HepG2 (cell line): ENCODE data around the gene PATZ1. TPM values are rescaled to one million over a fixed set of nuclear protein-coding genes. Genes with fewer than 3 reads are reported as not detected.

Experiments
- ATAC-seq: fragments of 200-7000 bp; cut with Tn5 transposase; 3 replicates; pipeline ENCODE4 v1.9.1; 2020; ENCODE audit warnings: mild to moderate bottlenecking, moderate library complexity
- BruUV-seq: library from RNA; stranded (reverse); fragments of 400-500 nt; replicated peaks from 2 replicates; lab custom pipeline; 2021; lab: Mats Ljungman, UMichigan
- CTCF ChIA-PET: fragments of 300-600 bp; formaldehyde crosslinking; extraction: SDS; loops from one replicate; lab custom pipeline; 2021; ENCODE audit warnings: low total read pairs, inconsistent platforms, low intra/inter-chr PET ratio; lab: Yijun Ruan, JAX
- POLR2A ChIA-PET: fragments of 350-600 bp; sonication (Branson Sonifier 250); formaldehyde crosslinking; loops from one replicate; lab custom pipeline; 2020; ENCODE audit warnings: antibody characterized with exemption, inconsistent platforms; lab: Yijun Ruan, JAX
- DNase-seq: peaks from one replicate; pipeline ENCODE4 v3.0.0-alpha.2; 2015; ENCODE audit warnings: low spot score
- FAIRE-seq: peaks from 3 replicates; lab custom pipeline; 2011; peaks lifted over from hg19 to GRCh38; lab: Jason Lieb, UNC
- H2AFZ ChIP-seq: one replicate; pipeline ENCODE4 v1.6.1; 2011; ENCODE audit warnings: low read length, inconsistent platforms
- H3K27ac ChIP-seq: fragments of 300-600 bp; 3 replicates; pipeline ENCODE4 v1.8.0; 2011; ENCODE audit warnings: mixed run types, mild to moderate bottlenecking, mixed read lengths, low read length, inconsistent platforms; ENCODE audit not compliant: insufficient read depth; ENCODE audit errors: extremely low read length
- H3K27me3 ChIP-seq, 2 experiments: fragments of 200-600 bp in 1 of 2; 2 replicates in 1 of 2; 3 replicates in 1 of 2; pipeline versions ENCODE4 v1.6.0 to v1.8.0; 2011; ENCODE audit warnings: low read length in 2 of 2, mild to moderate bottlenecking in 2 of 2, moderate library complexity in 2 of 2, inconsistent platforms in 1 of 2; ENCODE audit not compliant: insufficient read depth in 2 of 2, control insufficient read depth in 1 of 2
- H3K36me3 ChIP-seq, 2 experiments: fragments of 200-600 bp in 1 of 2; replicated peaks in 1 of 2; 2 replicates in 1 of 2; 3 replicates in 1 of 2; pipeline versions ENCODE4 v1.5.1 to v1.8.0; 2011; ENCODE audit warnings: low read length in 2 of 2, inconsistent platforms in 1 of 2; ENCODE audit not compliant: insufficient read depth in 2 of 2, control insufficient read depth in 1 of 2
- H3K4me1 ChIP-seq: 2 replicates; pipeline ENCODE4 v1.5.1; 2012; ENCODE audit warnings: low read length, inconsistent platforms; ENCODE audit not compliant: insufficient read depth
- H3K4me2 ChIP-seq: 2 replicates; pipeline ENCODE4 v1.6.0; 2011; ENCODE audit warnings: low read depth, low read length, inconsistent platforms
- H3K4me3 ChIP-seq, 3 experiments: fragments of 200-600 bp in 1 of 3; sonication (generic), shearing (Covaris generic) in 1 of 3; replicated peaks in 1 of 3; 2 replicates each; pipeline ENCODE4 v1.5.1; 2011 to 2016; ENCODE audit warnings: low read length in 3 of 3, inconsistent platforms in 2 of 3, low read depth in 2 of 3, mild to moderate bottlenecking in 2 of 3, control low read depth in 1 of 3, mixed read lengths in 1 of 3; ENCODE audit not compliant: insufficient read depth in 1 of 3
- H3K79me2 ChIP-seq: one replicate; pipeline ENCODE4 v1.6.1; 2011; ENCODE audit warnings: low read length, inconsistent platforms; ENCODE audit not compliant: insufficient read depth
- H3K9ac ChIP-seq: 2 replicates; pipeline ENCODE4 v1.6.0; 2011; ENCODE audit warnings: mild to moderate bottlenecking, low read depth, low read length, inconsistent platforms; ENCODE audit not compliant: insufficient read depth
- H3K9me3 ChIP-seq: 2 replicates; pipeline ENCODE4 v1.5.1; 2012; ENCODE audit warnings: mild to moderate bottlenecking, low read length
- H4K20me1 ChIP-seq: 2 replicates; pipeline ENCODE4 v1.6.0; 2011; ENCODE audit warnings: inconsistent platforms, mild to moderate bottlenecking, low read length, moderate library complexity; ENCODE audit not compliant: insufficient read depth
- CREM ChIP-seq, 2 experiments: sonication (generic) in 1 of 2; formaldehyde crosslinking in 1 of 2; IDR thresholded peaks; 2 replicates each; pipeline versions ENCODE4 v1.4.0 to v1.6.1; 2016 to 2020; ENCODE audit warnings: antibody characterized with exemption in 1 of 2, mild to moderate bottlenecking in 1 of 2, missing genetic modification reagents in 1 of 2
- ERF ChIP-seq: IDR thresholded peaks from 2 replicates; pipeline ENCODE4 v1.6.1; 2018; ENCODE audit warnings: missing biosample characterization, missing genetic modification reagents
- FOXA3 ChIP-seq: IDR thresholded peaks from 2 replicates; pipeline ENCODE4 v1.6.1; 2016; ENCODE audit warnings: missing genetic modification reagents, missing compliant biosample characterization
- HNF4A ChIP-seq: sonication (generic); formaldehyde crosslinking; IDR thresholded peaks from 2 replicates; pipeline ENCODE4 v1.4.0; 2020; ENCODE audit warnings: missing genetic modification reagents
- KLF12 ChIP-seq: sonication (generic); formaldehyde crosslinking; IDR thresholded peaks from 2 replicates; pipeline ENCODE4 v1.4.0; 2020; ENCODE audit warnings: missing genetic modification reagents, borderline replicate concordance
- PHF21A ChIP-seq: sonication (generic); formaldehyde crosslinking; IDR thresholded peaks from 2 replicates; pipeline ENCODE4 v1.5.0; 2020; ENCODE audit warnings: mild to moderate bottlenecking, missing genetic modification reagents
- POLR2A ChIP-seq, 2 experiments: IDR thresholded peaks; 2 replicates each; pipeline ENCODE4 v1.6.1; 2011; ENCODE audit warnings: low read depth in 2 of 2, low read length in 2 of 2, mild to moderate bottlenecking in 1 of 2, moderate library complexity in 1 of 2; ENCODE audit not compliant: insufficient read depth in 1 of 2
- RARA ChIP-seq: IDR thresholded peaks from 2 replicates; pipeline ENCODE4 v1.6.1; 2016; ENCODE audit warnings: missing genetic modification reagents, missing compliant biosample characterization
- SAP130 ChIP-seq: IDR thresholded peaks from 2 replicates; pipeline ENCODE4 v1.6.1; 2016; ENCODE audit warnings: low read depth
- SNAPC2 ChIP-seq: sonication (generic); formaldehyde crosslinking; IDR thresholded peaks from 2 replicates; pipeline ENCODE4 v1.8.1; 2022; ENCODE audit warnings: mild to moderate bottlenecking, missing genetic modification reagents
- SP5 ChIP-seq: IDR thresholded peaks from 2 replicates; pipeline ENCODE4 v1.6.1; 2016; ENCODE audit warnings: low read depth, borderline replicate concordance
- ZFP36L1 ChIP-seq: sonication (generic); formaldehyde crosslinking; IDR thresholded peaks from 2 replicates; pipeline ENCODE4 v1.8.0; 2022; ENCODE audit warnings: mild to moderate bottlenecking, missing genetic modification reagents, moderate library complexity
- ZNF501 ChIP-seq: sonication (generic); formaldehyde crosslinking; IDR thresholded peaks from 2 replicates; pipeline ENCODE4 v1.5.1; 2020; ENCODE audit warnings: mild to moderate bottlenecking, moderate library complexity, missing genetic modification reagents
- ZNF781 ChIP-seq: sonication (generic); formaldehyde crosslinking; IDR thresholded peaks from 2 replicates; pipeline ENCODE4 v1.5.1; 2020; ENCODE audit warnings: borderline replicate concordance, mild to moderate bottlenecking, missing genetic modification reagents; ENCODE audit errors: not compliant biosample characterization
- ZNF878 ChIP-seq: sonication (generic); formaldehyde crosslinking; IDR thresholded peaks from 2 replicates; pipeline ENCODE4 v1.8.1; 2023; ENCODE audit warnings: mild to moderate bottlenecking, missing genetic modification reagents, moderate library complexity
- ZSCAN31 ChIP-seq: sonication (generic); formaldehyde crosslinking; IDR thresholded peaks from 2 replicates; pipeline ENCODE4 v1.5.0; 2020; ENCODE audit warnings: low read depth, mild to moderate bottlenecking, missing genetic modification reagents
- WGBS: methylation state at CpG from one replicate; pipeline ENCODE4 v1.1.6; 2017; ENCODE audit warnings: low lambda C conversion rate; 5-methylcytosine and 5-hydroxymethylcytosine counted together
- in situ Hi-C: cut with HindIII; loops from 2 replicates; pipeline ENCODE4 v1.10.0; 2017; ENCODE audit warnings: low pct_unique_long_range_greater_than_20kb; ENCODE audit not compliant: extremely low pct_ligation_motif_present
- intact Hi-C: fragments of 100-400 bp; cut with micrococcal nuclease; formaldehyde crosslinking; loops from one replicate; pipeline ENCODE4 v1.10.0; 2022; ENCODE audit not compliant: unreplicated experiment
- polyA plus RNA-seq, 8 experiments: library from polyadenylated mRNA; depleted of rRNA in 3 of 8; stranded (reverse) in 7 of 8; unstranded in 1 of 8; fragments of >200 nt; fragmentation: Illumina TruSeq in 4 of 8; extraction: Trizol in 4 of 8; gene quantifications; 2 replicates each; pipeline versions ENCODE4 v1.2.1 to v1.2.3, GENCODE V29; 2011 to 2016; ENCODE audit warnings: low read depth in 4 of 8, missing spikeins in 1 of 8, mixed read lengths in 1 of 8; ENCODE audit not compliant: insufficient read depth in 1 of 8
- total RNA-seq, 5 experiments: library from RNA; depleted of rRNA; stranded (reverse); fragments of >200 nt; fragmentation: Illumina TruSeq; extraction: Trizol; gene quantifications; 2 replicates each; pipeline ENCODE4 v1.2.3, GENCODE V29; 2016; ENCODE audit warnings: low read depth in 1 of 5
- TF ChIP-seq, protein P1 (sequence below): sonication (generic); formaldehyde crosslinking; IDR thresholded peaks from 2 replicates; pipeline ENCODE4 v1.4.0; 2020; ENCODE audit warnings: missing genetic modification reagents
- TF ChIP-seq, protein P2 (sequence below): sonication (generic); formaldehyde crosslinking; IDR thresholded peaks from 2 replicates; pipeline ENCODE4 v1.4.0; 2020; ENCODE audit warnings: missing genetic modification reagents, borderline replicate concordance
- TF ChIP-seq, protein P3 (sequence below): IDR thresholded peaks from 2 replicates; pipeline ENCODE4 v1.6.1; 2016; ENCODE audit warnings: missing genetic modification reagents, missing compliant biosample characterization

The PATZ1 gene
- total and polyA plus RNA-seq, 2 of the 13 experiments (the other 11 are each of a cell fraction or from before 2014, with no cell fraction given): 24.9 to 30.5 TPM

DNA sequence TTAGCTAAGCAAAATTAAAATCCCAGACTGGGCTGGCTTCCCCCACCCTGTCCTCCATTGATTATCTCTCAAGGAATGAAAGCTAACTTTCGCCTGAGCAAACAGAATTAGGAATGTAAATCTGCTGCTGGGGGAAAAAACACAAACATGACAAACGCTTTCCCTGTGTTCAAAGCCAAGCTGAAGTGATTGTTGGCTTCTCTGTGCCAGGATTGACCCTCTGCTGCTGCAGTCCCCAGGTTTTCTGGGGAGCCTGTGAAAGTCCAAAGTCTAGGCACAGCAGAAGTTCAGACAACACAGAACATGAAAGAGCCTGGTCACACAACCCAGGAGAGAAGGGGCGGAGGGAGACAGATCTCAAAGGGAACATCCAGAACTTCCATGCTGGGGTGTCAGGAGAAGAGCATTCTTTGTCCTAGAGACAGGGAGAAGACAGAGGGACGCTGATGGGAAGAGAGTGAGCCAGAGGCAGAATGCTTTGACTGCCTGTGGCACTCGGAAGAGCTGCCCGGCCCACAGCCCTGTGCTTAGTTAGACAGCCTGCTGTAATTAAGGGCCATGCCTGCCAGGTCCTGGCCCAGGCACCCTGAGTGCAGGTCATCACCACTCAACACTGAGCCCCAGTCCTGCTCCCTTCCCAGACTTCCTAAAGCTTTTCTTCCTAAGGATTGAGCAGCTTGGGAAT is 6.9 kb downstream of the PATZ1 start:
- peak; percentile 82 for FAIRE-seq
- Histone ChIP-seq H3K27me3 (no peaks in the 10 kb centered on the region), H2AFZ (no peak overlapping the region), H3K36me3 (peaks cover 25 to 64% of the 10 kb centered on the region in 2 experiments), H3K4me2 (peak overlapping the region; percentile 97), H3K4me1 (peaks cover 78% of the 10 kb centered on the region), H3K9me3 (no peaks in the 10 kb centered on the region), H3K9ac (peak overlapping the region; percentile 64), H3K79me2 (peaks cover 82% of the 10 kb centered on the region), H3K27ac (peak overlapping the region; percentile 75), H4K20me1 (peaks cover 85% of the 10 kb centered on the region), H3K4me3 (peak overlapping the region; percentile 9 to 85 (median 18); a peak in 5 of 6 replicates)
- in situ Hi-C loops (no loop called here), intact Hi-C loops (no loop called here)
- POLR2A ChIA-PET: interaction anchor here (0.8 to 2.6 kb wide), 7 partner anchors 8 to 60 kb away, joined by 3 to 17 read pairs (median 5); partner anchors contain the start of genes DRG1 and PATZ1
- 6% methylated on average over 6 of the region's 6 CpGs for WGBS
- CTCF ChIA-PET: no interaction called here
- peak; percentile 74 for ATAC-seq
- TSS peak; percentile 50 for BruUV-seq
- DNase-seq: peak; percentile 89
- TF ChIP-seq ZFP36L1 (CRISPR knock-in tag) (peak; percentile 64; the same call in 1 of the 2 replicates), SP5 (CRISPR knock-in tag) (peak; percentile 60; the same call in 1 of the 2 replicates), CREM (IDR thresholded peaks at IDR 0.05) (peak; percentile 63; the same call in 1 of the 2 replicates), CREM (CRISPR knock-in tag; IDR thresholded peaks at IDR 0.05) (no peak), ZNF501 (CRISPR knock-in tag) (0 out of 2 replicates have a peak, but pooled peaks have one; percentile 23), SNAPC2 (CRISPR knock-in tag) (peak; percentile 38; the same call in 1 of the 2 replicates), ZNF781 (CRISPR knock-in tag) (no peak), KLF12 (peak; percentile 69; the same call in 1 of the 2 replicates), PHF21A (CRISPR knock-in tag) (peak; percentile 69), RARA (CRISPR knock-in tag) (peak; percentile 83), FOXA3 (CRISPR knock-in tag) (peak; percentile 68), HNF4A (peak; percentile 93), SAP130 (CRISPR knock-in tag) (peak; percentile 75), POLR2A (IDR thresholded peaks at IDR 0.05; ENCODE audit: insufficient read depth in 1 of 2, low read depth in 2 of 2, low read length in 2 of 2) (peak; percentile 37 to 47; a peak in 3 of 4 replicates), ZNF878 (peak; percentile 67; the same call in 1 of the 2 replicates), ZSCAN31 (CRISPR knock-in tag) (0 out of 2 replicates have a peak, but pooled peaks have one; percentile 38), ERF (CRISPR knock-in tag) (peak; percentile 31; the same call in 1 of the 2 replicates)
- TF ChIP-seq, protein P1, sequence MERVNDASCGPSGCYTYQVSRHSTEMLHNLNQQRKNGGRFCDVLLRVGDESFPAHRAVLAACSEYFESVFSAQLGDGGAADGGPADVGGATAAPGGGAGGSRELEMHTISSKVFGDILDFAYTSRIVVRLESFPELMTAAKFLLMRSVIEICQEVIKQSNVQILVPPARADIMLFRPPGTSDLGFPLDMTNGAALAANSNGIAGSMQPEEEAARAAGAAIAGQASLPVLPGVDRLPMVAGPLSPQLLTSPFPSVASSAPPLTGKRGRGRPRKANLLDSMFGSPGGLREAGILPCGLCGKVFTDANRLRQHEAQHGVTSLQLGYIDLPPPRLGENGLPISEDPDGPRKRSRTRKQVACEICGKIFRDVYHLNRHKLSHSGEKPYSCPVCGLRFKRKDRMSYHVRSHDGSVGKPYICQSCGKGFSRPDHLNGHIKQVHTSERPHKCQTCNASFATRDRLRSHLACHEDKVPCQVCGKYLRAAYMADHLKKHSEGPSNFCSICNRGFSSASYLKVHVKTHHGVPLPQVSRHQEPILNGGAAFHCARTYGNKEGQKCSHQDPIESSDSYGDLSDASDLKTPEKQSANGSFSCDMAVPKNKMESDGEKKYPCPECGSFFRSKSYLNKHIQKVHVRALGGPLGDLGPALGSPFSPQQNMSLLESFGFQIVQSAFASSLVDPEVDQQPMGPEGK (CRISPR knock-in tag): peak; percentile 86
- TF ChIP-seq, protein P2, sequence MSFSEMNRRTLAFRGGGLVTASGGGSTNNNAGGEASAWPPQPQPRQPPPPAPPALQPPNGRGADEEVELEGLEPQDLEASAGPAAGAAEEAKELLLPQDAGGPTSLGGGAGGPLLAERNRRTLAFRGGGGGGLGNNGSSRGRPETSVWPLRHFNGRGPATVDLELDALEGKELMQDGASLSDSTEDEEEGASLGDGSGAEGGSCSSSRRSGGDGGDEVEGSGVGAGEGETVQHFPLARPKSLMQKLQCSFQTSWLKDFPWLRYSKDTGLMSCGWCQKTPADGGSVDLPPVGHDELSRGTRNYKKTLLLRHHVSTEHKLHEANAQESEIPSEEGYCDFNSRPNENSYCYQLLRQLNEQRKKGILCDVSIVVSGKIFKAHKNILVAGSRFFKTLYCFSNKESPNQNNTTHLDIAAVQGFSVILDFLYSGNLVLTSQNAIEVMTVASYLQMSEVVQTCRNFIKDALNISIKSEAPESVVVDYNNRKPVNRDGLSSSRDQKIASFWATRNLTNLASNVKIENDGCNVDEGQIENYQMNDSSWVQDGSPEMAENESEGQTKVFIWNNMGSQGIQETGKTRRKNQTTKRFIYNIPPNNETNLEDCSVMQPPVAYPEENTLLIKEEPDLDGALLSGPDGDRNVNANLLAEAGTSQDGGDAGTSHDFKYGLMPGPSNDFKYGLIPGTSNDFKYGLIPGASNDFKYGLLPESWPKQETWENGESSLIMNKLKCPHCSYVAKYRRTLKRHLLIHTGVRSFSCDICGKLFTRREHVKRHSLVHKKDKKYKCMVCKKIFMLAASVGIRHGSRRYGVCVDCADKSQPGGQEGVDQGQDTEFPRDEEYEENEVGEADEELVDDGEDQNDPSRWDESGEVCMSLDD (CRISPR knock-in tag): peak; percentile 96
- TF ChIP-seq, protein P3, sequence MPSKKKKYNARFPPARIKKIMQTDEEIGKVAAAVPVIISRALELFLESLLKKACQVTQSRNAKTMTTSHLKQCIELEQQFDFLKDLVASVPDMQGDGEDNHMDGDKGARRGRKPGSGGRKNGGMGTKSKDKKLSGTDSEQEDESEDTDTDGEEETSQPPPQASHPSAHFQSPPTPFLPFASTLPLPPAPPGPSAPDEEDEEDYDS (CRISPR knock-in tag): peak; percentile 48; the same call in 1 of the 2 replicates
